Loucy (cell line): ENCODE measurements around the gene C14orf180.

Source experiments
- H2AFZ ChIP-seq: fragments of 200-600 bp; sonication (generic); 2 replicates; pipeline ENCODE4 v1.6.0; 2016; ENCODE audit warnings: antibody characterized with exemption, mild to moderate bottlenecking, low read length, moderate library complexity
- H3F3A ChIP-seq: fragments of 200-600 bp; 2 replicates; pipeline ENCODE4 v1.6.0; 2016; ENCODE audit warnings: antibody characterized with exemption, low read depth, mild to moderate bottlenecking
- H3K27me3 ChIP-seq: fragments of 200-600 bp; sonication (generic); 2 replicates; pipeline ENCODE4 v1.6.1; 2014; ENCODE audit warnings: low read length, mild to moderate bottlenecking; ENCODE audit not compliant: insufficient read depth, poor library complexity, severe bottlenecking
- H3K36me3 ChIP-seq: fragments of 200-600 bp; sonication (generic); 2 replicates; pipeline ENCODE4 v1.6.1; 2016; ENCODE audit warnings: low read length; ENCODE audit not compliant: insufficient read depth
- H3K4me1 ChIP-seq: fragments of 200-600 bp; sonication (generic); 2 replicates; pipeline ENCODE4 v1.5.1; 2014; ENCODE audit warnings: low read length, mild to moderate bottlenecking; ENCODE audit not compliant: insufficient read depth, poor library complexity, severe bottlenecking
- H3K4me2 ChIP-seq: fragments of 200-600 bp; sonication (generic); 2 replicates; pipeline ENCODE4 v1.6.0; 2014; ENCODE audit warnings: antibody characterized with exemption, low read length, low read depth, mild to moderate bottlenecking; ENCODE audit not compliant: poor library complexity, severe bottlenecking
- H3K4me3 ChIP-seq: fragments of 200-600 bp; sonication (generic); 2 replicates; pipeline ENCODE4 v1.5.1; 2014; ENCODE audit warnings: low read length, mild to moderate bottlenecking, mixed read lengths; ENCODE audit not compliant: poor library complexity, severe bottlenecking
- H3K79me2 ChIP-seq: fragments of 200-600 bp; sonication (generic); 2 replicates; pipeline ENCODE4 v1.6.1; 2014; ENCODE audit warnings: low read length; ENCODE audit not compliant: insufficient read depth
- H3K9ac ChIP-seq: fragments of 200-600 bp; sonication (generic); 2 replicates; pipeline ENCODE4 v1.6.0; 2014; ENCODE audit warnings: mild to moderate bottlenecking, low read depth, low read length, moderate library complexity; ENCODE audit not compliant: poor library complexity, severe bottlenecking
- H3K9me2 ChIP-seq: fragments of 200-600 bp; sonication (generic); replicated peaks from 2 replicates; pipeline ENCODE4 v1.6.1; 2016; ENCODE audit warnings: low read depth, low read length, mixed read lengths
- H3K9me3 ChIP-seq: fragments of 200-600 bp; sonication (generic); 2 replicates; pipeline ENCODE4 v1.6.1; 2014; ENCODE audit warnings: mild to moderate bottlenecking, antibody characterized with exemption, low read length, low read depth; ENCODE audit not compliant: insufficient read depth
- H4K20me1 ChIP-seq: fragments of 200-600 bp; sonication (generic); 2 replicates; pipeline ENCODE4 v1.6.0; 2014; ENCODE audit warnings: antibody characterized with exemption, low read length, mild to moderate bottlenecking; ENCODE audit not compliant: insufficient read depth, poor library complexity, severe bottlenecking
- EZH2phosphoT487 ChIP-seq: fragments of 200-600 bp; IDR thresholded peaks from 2 replicates; pipeline ENCODE4 v1.6.1; 2018; ENCODE audit warnings: antibody characterized with exemption, mild to moderate bottlenecking, moderate library complexity, borderline replicate concordance
- TF ChIP-seq, protein P1 (sequence below): fragments of 200-600 bp; sonication (generic); conservative IDR thresholded peaks from 2 replicates; pipeline ENCODE4 v1.5.1; 2014; ENCODE audit warnings: mild to moderate bottlenecking, antibody characterized with exemption, low read length

The C14orf180 gene

DNA sequence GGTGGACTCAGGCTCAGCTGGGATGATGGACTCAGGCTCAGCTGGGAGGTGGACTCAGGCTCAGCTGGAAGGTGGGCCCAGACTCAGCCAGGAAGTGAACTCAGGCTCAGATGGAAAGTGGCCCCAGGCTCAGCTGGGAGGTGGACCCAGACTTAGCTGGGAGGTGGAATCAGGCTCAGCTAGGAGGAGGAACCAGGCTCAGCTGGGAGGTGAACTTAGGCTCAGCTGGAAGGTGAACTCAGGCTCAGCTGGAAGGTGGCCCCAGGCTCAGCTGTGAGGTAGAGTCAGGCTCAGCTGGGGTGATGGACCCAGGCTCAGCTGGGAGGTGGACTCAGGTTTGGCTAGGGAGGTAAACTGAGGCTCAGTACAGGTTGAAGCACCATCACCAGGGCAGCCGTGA lies 21.8 kb upstream of the C14orf180 start:
- H3K9ac ChIP-seq = no peak overlapping the region
- TF ChIP-seq EZH2phosphoT487 = no peak
- TF ChIP-seq, protein P1, sequence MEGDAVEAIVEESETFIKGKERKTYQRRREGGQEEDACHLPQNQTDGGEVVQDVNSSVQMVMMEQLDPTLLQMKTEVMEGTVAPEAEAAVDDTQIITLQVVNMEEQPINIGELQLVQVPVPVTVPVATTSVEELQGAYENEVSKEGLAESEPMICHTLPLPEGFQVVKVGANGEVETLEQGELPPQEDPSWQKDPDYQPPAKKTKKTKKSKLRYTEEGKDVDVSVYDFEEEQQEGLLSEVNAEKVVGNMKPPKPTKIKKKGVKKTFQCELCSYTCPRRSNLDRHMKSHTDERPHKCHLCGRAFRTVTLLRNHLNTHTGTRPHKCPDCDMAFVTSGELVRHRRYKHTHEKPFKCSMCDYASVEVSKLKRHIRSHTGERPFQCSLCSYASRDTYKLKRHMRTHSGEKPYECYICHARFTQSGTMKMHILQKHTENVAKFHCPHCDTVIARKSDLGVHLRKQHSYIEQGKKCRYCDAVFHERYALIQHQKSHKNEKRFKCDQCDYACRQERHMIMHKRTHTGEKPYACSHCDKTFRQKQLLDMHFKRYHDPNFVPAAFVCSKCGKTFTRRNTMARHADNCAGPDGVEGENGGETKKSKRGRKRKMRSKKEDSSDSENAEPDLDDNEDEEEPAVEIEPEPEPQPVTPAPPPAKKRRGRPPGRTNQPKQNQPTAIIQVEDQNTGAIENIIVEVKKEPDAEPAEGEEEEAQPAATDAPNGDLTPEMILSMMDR = no peak
- H3K27me3 ChIP-seq = no peaks in the 10 kb centered on the region
- H3K9me2 ChIP-seq = no peaks in the 10 kb centered on the region
- H3K4me1 ChIP-seq = no peaks in the 10 kb centered on the region
- no peaks in the 10 kb centered on the region for H3F3A ChIP-seq
- no peaks in the 10 kb centered on the region for H4K20me1 ChIP-seq
- no peak overlapping the region for H3K4me2 ChIP-seq
- H3K36me3 ChIP-seq = no peaks in the 10 kb centered on the region
- H2AFZ ChIP-seq = no peak overlapping the region
- no peaks in the 10 kb centered on the region for H3K9me3 ChIP-seq
- no peak overlapping the region for H3K4me3 ChIP-seq
- no peaks in the 10 kb centered on the region for H3K79me2 ChIP-seq

- no peak overlapping the region for H3K9ac ChIP-seq
Observed at GRCh38 chr14:104558231-104559027, 21.1 kb upstream of the C14orf180 start.

GRCh38 chr14:104559028-104559803 lies 20.3 kb upstream of the C14orf180 start:
- no peaks in the 10 kb centered on the region for H3K9me2 ChIP-seq
- peaks cover 4% of the 10 kb centered on the region for H3K4me1 ChIP-seq
- H3K4me2 ChIP-seq = no peak overlapping the region
- H3K36me3 ChIP-seq = no peaks in the 10 kb centered on the region
- H3K9ac ChIP-seq = no peak overlapping the region
- no peaks in the 10 kb centered on the region for H3K79me2 ChIP-seq
- no peaks in the 10 kb centered on the region for H4K20me1 ChIP-seq
- no peak overlapping the region for H2AFZ ChIP-seq
- H3F3A ChIP-seq = no peaks in the 10 kb centered on the region
- H3K9me3 ChIP-seq = no peaks in the 10 kb centered on the region
- H3K4me3 ChIP-seq = no peak overlapping the region
- no peaks in the 10 kb centered on the region for H3K27me3 ChIP-seq
- TF ChIP-seq EZH2phosphoT487 = no peak
- TF ChIP-seq, protein P1 = no peak

More at GRCh38 chr14:104558231-104559027, 21.1 kb upstream of the C14orf180 start:
- H3F3A ChIP-seq = no peaks in the 10 kb centered on the region
- no peak for TF ChIP-seq EZH2phosphoT487
- TF ChIP-seq, protein P1 = no peak
- no peaks in the 10 kb centered on the region for H3K27me3 ChIP-seq
- H3K79me2 ChIP-seq = no peaks in the 10 kb centered on the region
- H3K9me3 ChIP-seq = no peaks in the 10 kb centered on the region
- H2AFZ ChIP-seq = no peak overlapping the region
- no peak overlapping the region for H3K4me3 ChIP-seq
- no peaks in the 10 kb centered on the region for H4K20me1 ChIP-seq
- H3K9me2 ChIP-seq = no peaks in the 10 kb centered on the region
- H3K36me3 ChIP-seq = no peaks in the 10 kb centered on the region
- H3K4me1 ChIP-seq = no peaks in the 10 kb centered on the region
- H3K4me2 ChIP-seq = no peak overlapping the region
